Loucy (cell line): Measurements from ENCODE around the gene NCOA5.

Experiments
- CTCF ChIP-seq: fragments of 200-600 bp; sonication (generic); conservative IDR thresholded peaks from 2 replicates; pipeline ENCODE4 v1.5.1; 2014; ENCODE audit warnings: mild to moderate bottlenecking, antibody characterized with exemption, low read length
- EZH2phosphoT487 ChIP-seq: fragments of 200-600 bp; IDR thresholded peaks from 2 replicates; pipeline ENCODE4 v1.6.1; 2018; ENCODE audit warnings: antibody characterized with exemption, mild to moderate bottlenecking, moderate library complexity, borderline replicate concordance

- TF ChIP-seq CTCF (no peak), EZH2phosphoT487 (no peak)
Measured at GRCh38 chr20:46028110-46028509, 61.7 kb downstream of the NCOA5 start.
